Stimulated activated CD8-positive, alpha-beta memory T cell treated with anti-CD3 and anti-CD28 coated beads, Interleukin-12 subunit alpha, Interleukin-12 subunit beta, amount 100 ng/mL, for 4 hours (primary cell): ENCODE results near the gene SAYSD1.
"Not testable (repeated sequence)": the region's sequence is repeated elsewhere in the genome, so short reads cannot be mapped to it uniquely, and the experiment has no call there.

Source experiments
- DNase-seq: peaks from one replicate; pipeline ENCODE4 v3.0.0-alpha.2; 2020; ENCODE audit warnings: low read depth

SAYSD1 gene

GRCh38 chr6:39114704-39115599 is at the start of gene SAYSD1:
Gene SAYSD1 (minus strand): TSS chr6:39115186. CDS start chr6:39115089, 97 bp downstream.
- DNase-seq = peak; percentile 89

GRCh38 chr6:39157511-39157910 is 42.5 kb upstream of the SAYSD1 start:
- DNase-seq = no peak

- no peak for DNase-seq
Measured at GRCh38 chr6:39156801-39157200, 41.8 kb upstream of the SAYSD1 start.

- DNase-seq = no peak
Measured at GRCh38 chr6:39154705-39155104, 39.7 kb upstream of the SAYSD1 start.

- DNase-seq = no peak
Measured at GRCh38 chr6:39153766-39154397, 38.9 kb upstream of the SAYSD1 start.

- DNase-seq = no peak
Measured at GRCh38 chr6:39152262-39152661, 37.3 kb upstream of the SAYSD1 start.

GRCh38 chr6:39151211-39151610 is 36.2 kb upstream of the SAYSD1 start:
- no peak for DNase-seq

GRCh38 chr6:39144481-39145173 is 29.6 kb upstream of the SAYSD1 start:
- no peak for DNase-seq

GRCh38 chr6:39143238-39143930 is 28.4 kb upstream of the SAYSD1 start:
- no peak for DNase-seq

- no peak for DNase-seq
Measured at GRCh38 chr6:39140556-39141167, 25.7 kb upstream of the SAYSD1 start.

- no peak for DNase-seq
Measured at GRCh38 chr6:39137245-39137644, 22.3 kb upstream of the SAYSD1 start.

- DNase-seq = not testable (repeated sequence)
Measured at GRCh38 chr6:39136207-39136606, 21.2 kb upstream of the SAYSD1 start.

- DNase-seq = not testable (repeated sequence)
Measured at GRCh38 chr6:39134761-39135160, 19.8 kb upstream of the SAYSD1 start.

- DNase-seq = no peak
Measured at GRCh38 chr6:39130691-39131090, 15.7 kb upstream of the SAYSD1 start.

GRCh38 chr6:39128832-39129231 is 13.8 kb upstream of the SAYSD1 start:
- DNase-seq = no peak

- DNase-seq = no peak
Measured at GRCh38 chr6:39128106-39128505, 13.1 kb upstream of the SAYSD1 start.

GRCh38 chr6:39124114-39124513 is 9.1 kb upstream of the SAYSD1 start:
- no peak for DNase-seq

- DNase-seq = no peak
Measured at GRCh38 chr6:39118921-39119320, 3.9 kb upstream of the SAYSD1 start.

- DNase-seq = no peak
Measured at GRCh38 chr6:39114388-39114703, 640 bp downstream of the SAYSD1 start.

GRCh38 chr6:39113788-39114187 is 1.2 kb downstream of the SAYSD1 start:
- no peak for DNase-seq

GRCh38 chr6:39111280-39111679 is 3.7 kb downstream of the SAYSD1 start:
- no peak for DNase-seq
